Activated CD4-positive, alpha-beta T cell treated with anti-CD3 and anti-CD28 coated beads, Interleukin-2, amount 50 U/mL, for 4 hours (primary cell): ENCODE results near the gene RAD50.

Experiments used
- DNase-seq, 2 experiments: peaks; one replicate each; pipeline ENCODE4 v3.0.0-alpha.2; 2020

RAD50 gene

GRCh38 chr5:132637241-132637640 lies 80.5 kb downstream of the RAD50 start:
- no peak for DNase-seq

GRCh38 chr5:132639706-132640130 lies 82.9 kb downstream of the RAD50 start:
- DNase-seq: no peak

- no peak for DNase-seq
These were observed 83.8 kb downstream of the RAD50 start for GRCh38 chr5:132640613-132641012.

- no peak for DNase-seq
These were observed 84.5 kb downstream of the RAD50 start for GRCh38 chr5:132641241-132641723.

GRCh38 chr5:132641841-132642240 lies 85.1 kb downstream of the RAD50 start:
- no peak for DNase-seq

- no peak for DNase-seq
These were observed 87.4 kb downstream of the RAD50 start for GRCh38 chr5:132644177-132644576.

GRCh38 chr5:132646583-132647266 lies 89.9 kb downstream of the RAD50 start:
- DNase-seq: no peak

GRCh38 chr5:132647473-132647872 lies 90.7 kb downstream of the RAD50 start:
- DNase-seq: no peak

GRCh38 chr5:132648355-132648754 lies 91.6 kb downstream of the RAD50 start:
- no peak for DNase-seq

GRCh38 chr5:132651838-132652469 lies 95.2 kb downstream of the RAD50 start:
- DNase-seq: no peak

- DNase-seq: no peak
These were observed 96.9 kb downstream of the RAD50 start for GRCh38 chr5:132653716-132654115.

GRCh38 chr5:132655821-132656773 lies 99.3 kb downstream of the RAD50 start:
- DNase-seq: peak; percentile 32 to 42

GRCh38 chr5:132656774-132657355 lies 100.1 kb downstream of the RAD50 start:
- DNase-seq: no peak

- no peak for DNase-seq
These were observed 101.1 kb downstream of the RAD50 start, which contains the start of gene IL13 for GRCh38 chr5:132657676-132658380. Gene IL13, plus strand, starts transcription at chr5:132658173. Its CDS starts 14 bp downstream, at chr5:132658187.

- DNase-seq: no peak
These were observed 101.9 kb downstream of the RAD50 start for GRCh38 chr5:132658381-132659302.

- DNase-seq: no peak
These were observed 103.1 kb downstream of the RAD50 start for GRCh38 chr5:132659598-132660493.

- DNase-seq: no peak
These were observed 104.6 kb downstream of the RAD50 start for GRCh38 chr5:132661231-132662003.

- no peak for DNase-seq
These were observed 105.2 kb downstream of the RAD50 start for GRCh38 chr5:132662004-132662401.
